ENCODE measurements around the gene RAB31.

DNA sequence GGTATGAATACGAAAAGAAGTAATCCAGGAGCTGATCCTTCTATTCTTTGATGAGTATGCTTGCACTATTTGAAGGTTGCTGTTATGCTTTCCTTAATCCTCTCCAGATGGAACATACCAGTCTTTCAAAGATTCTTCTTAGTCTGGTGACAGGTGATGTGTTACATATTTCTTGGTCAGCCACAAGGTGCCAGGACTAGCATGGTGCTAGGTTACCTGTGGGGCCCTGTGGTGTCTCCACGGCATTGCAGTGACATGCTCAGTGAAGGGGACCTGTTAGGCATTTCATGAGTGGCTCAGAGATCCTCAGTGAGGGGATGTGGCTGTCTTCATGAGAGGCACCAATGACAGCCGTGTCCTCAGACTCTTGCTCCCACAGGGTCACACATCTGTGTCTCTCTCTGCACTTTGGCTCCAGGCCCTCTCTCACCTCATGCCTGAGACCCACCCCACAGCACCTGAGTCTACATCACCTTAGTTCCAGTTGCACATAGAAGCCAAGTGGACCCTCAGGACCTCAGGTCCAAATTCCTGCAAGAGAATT lies 13.1 kb upstream of the RAB31 start:
- no peak for TF ChIP-seq EZH2 (IDR thresholded peaks at IDR 0.05)
- TF ChIP-seq POLR2AphosphoS5 (IDR thresholded peaks at IDR 0.05; ENCODE audit: borderline replicate concordance, low read depth, low read length) = no peak
